B cell (primary cell): ENCODE results near the gene HUS1B.

Experiments used
- CTCF ChIP-seq: fragments of 200-600 bp; IDR thresholded peaks from one replicate; pipeline ENCODE4 v1.8.0; 2022; ENCODE audit warnings: antibody characterized with exemption, mild to moderate bottlenecking
- EZH2 ChIP-seq: IDR thresholded peaks from 2 replicates; pipeline ENCODE4 v1.6.1; 2012; ENCODE audit warnings: borderline replicate concordance, low read depth, mild to moderate bottlenecking, moderate library complexity, low read length; ENCODE audit not compliant: insufficient read depth, poor library complexity, severe bottlenecking

- TF ChIP-seq CTCF (no peak), EZH2 (no peak)
Measured at GRCh38 chr6:674956-675355, 18.1 kb upstream of the HUS1B start.
